ENCODE results near the gene DENND1A. TPM values are rescaled to one million over a fixed set of nuclear protein-coding genes. Genes with fewer than 3 reads are reported as not detected.

DENND1A gene
- 58.8 TPM for total RNA-seq

GRCh38 chr9:123929870-123930831 is at the start of gene DENND1A:
Gene DENND1A (minus strand): TSS chr9:123930126. CDS start chr9:123929905, 221 bp downstream.

GRCh38 chr9:123355761-123356431 is 574.0 kb downstream of the DENND1A start, which contains the start of gene CRB2:
Gene CRB2 (plus strand): TSS chr9:123356197. CDS start chr9:123356261, 64 bp downstream.

Small RNA genes within 50 kb of the gene (small RNA-seq; reads per million reads assigned to genes)
- gene MIR601 (ENCODE audit: low replicate concordance): not detected
- not detected for gene MIR7150 (ENCODE audit: low replicate concordance)

Other genes starting within 250 kb of the DENND1A start
- 182 TPM for gene LHX2, start 81.6 kb upstream of the DENND1A start, total RNA-seq